GM12878 (cell line): ENCODE measurements around the gene C1RL. TPM values are rescaled to one million over a fixed set of nuclear protein-coding genes. Genes with fewer than 3 reads are reported as not detected.

Source experiments
- ATAC-seq: fragments of 200-7000 bp; cut with Tn5 transposase; 3 replicates; pipeline ENCODE4 v1.9.1; 2020; ENCODE audit warnings: mild to moderate bottlenecking, moderate library complexity
- BruUV-seq: library from RNA; stranded (reverse); fragments of 400-500 nt; replicated peaks from 2 replicates; lab custom pipeline; 2021; lab: Mats Ljungman, UMichigan
- CTCF ChIA-PET: fragments of 300-600 bp; sonication (Branson Sonifier 250); formaldehyde crosslinking; extraction: SDS; loops from one replicate; lab custom pipeline; 2021; ENCODE audit warnings: inconsistent platforms; lab: Yijun Ruan, JAX
- POLR2A ChIA-PET: fragments of 350-600 bp; formaldehyde crosslinking; extraction: SDS; loops from one replicate; lab custom pipeline; 2021; ENCODE audit warnings: inconsistent platforms; lab: Charles Lee
- RAD21 ChIA-PET: fragments of 300-600 bp; sonication (Branson Sonifier 250); formaldehyde crosslinking; loops from one replicate; lab custom pipeline; 2023; ENCODE audit warnings: antibody characterized with exemption; ENCODE audit not compliant: unreplicated experiment; lab: Charles Lee
- SMC1A ChIA-PET: fragments of 300-600 bp; sonication (Branson Sonifier 250); formaldehyde crosslinking; loops from one replicate; lab custom pipeline; 2023; ENCODE audit not compliant: unreplicated experiment, uncharacterized antibody; lab: Charles Lee
- DNase-seq: peaks from one replicate; pipeline ENCODE4 v3.0.0-alpha.2; 2011; ENCODE audit warnings: low read depth, low spot score
- FAIRE-seq: peaks from 3 replicates; lab custom pipeline; 2011; peaks lifted over from hg19 to GRCh38; lab: Jason Lieb, UNC
- H2AFZ ChIP-seq: 2 replicates; pipeline ENCODE4 v1.6.0; 2011; ENCODE audit warnings: low read depth, low read length, control low read depth; ENCODE audit not compliant: control insufficient read depth
- H3K27ac ChIP-seq: 2 replicates; pipeline ENCODE4 v1.5.1; 2011; ENCODE audit warnings: control low read depth; ENCODE audit not compliant: control insufficient read depth, insufficient read depth
- H3K27me3 ChIP-seq, 2 experiments: replicated peaks in 1 of 2; 2 replicates each; pipeline versions ENCODE4 v1.6.0 to v1.6.1; 2011; ENCODE audit warnings: low read length in 1 of 2; ENCODE audit not compliant: control insufficient read depth in 2 of 2, insufficient read depth in 2 of 2
- H3K36me3 ChIP-seq, 2 experiments: 2 replicates each; pipeline ENCODE4 v1.5.1; 2011; ENCODE audit warnings: low read length in 1 of 2; ENCODE audit not compliant: control insufficient read depth in 2 of 2, insufficient read depth in 2 of 2
- H3K4me1 ChIP-seq: 2 replicates; pipeline ENCODE4 v1.6.1; 2011; ENCODE audit warnings: mild to moderate bottlenecking, low read length, moderate library complexity, mixed read lengths; ENCODE audit not compliant: control insufficient read depth, insufficient read depth
- H3K4me2 ChIP-seq: 2 replicates; pipeline ENCODE4 v1.6.0; 2011; ENCODE audit warnings: control low read depth; ENCODE audit not compliant: control insufficient read depth, insufficient read depth
- H3K4me3 ChIP-seq: fragments of 200-600 bp; sonication (generic); 2 replicates; pipeline ENCODE4 v1.5.1; 2016
- H3K79me2 ChIP-seq: 2 replicates; pipeline ENCODE4 v1.6.0; 2011; ENCODE audit warnings: low read length; ENCODE audit not compliant: control insufficient read depth, insufficient read depth
- H3K9ac ChIP-seq: 2 replicates; pipeline ENCODE4 v1.8.0; 2011; ENCODE audit warnings: low read length, control low read depth, mixed read lengths; ENCODE audit not compliant: control insufficient read depth, insufficient read depth
- H3K9me3 ChIP-seq: replicated peaks from 3 replicates; pipeline ENCODE4 v1.5.1; 2011; ENCODE audit warnings: mild to moderate bottlenecking, low read length; ENCODE audit not compliant: control insufficient read depth, insufficient read depth
- H4K20me1 ChIP-seq: 2 replicates; pipeline ENCODE4 v1.6.0; 2011; ENCODE audit not compliant: control insufficient read depth, insufficient read depth
- MTA2 ChIP-seq: fragments of 450-650 bp; IDR thresholded peaks from 2 replicates; pipeline ENCODE4 v1.6.1; 2016; ENCODE audit warnings: low read depth, mild to moderate bottlenecking, moderate library complexity
- REST ChIP-seq: IDR thresholded peaks from 2 replicates; pipeline ENCODE4 v1.6.1; 2012; ENCODE audit warnings: mild to moderate bottlenecking, low read depth, low read length
- SPI1 ChIP-seq: IDR thresholded peaks from 2 replicates; pipeline ENCODE4 v1.6.1; 2011; ENCODE audit warnings: low read depth, mild to moderate bottlenecking, low read length, moderate library complexity, borderline replicate concordance; ENCODE audit not compliant: insufficient read depth
- WGBS: methylation state at CpG from one replicate; pipeline ENCODE4 v1.1.6; 2016; ENCODE audit warnings: low lambda C conversion rate; ENCODE audit not compliant: insufficient replicate concordance, insufficient coverage; ENCODE audit errors: missing lambda C conversion rate; 5-methylcytosine and 5-hydroxymethylcytosine counted together
- in situ Hi-C: fragments of 300-500 bp; cut with MboI; formaldehyde crosslinking; loops from 9 replicates; pipeline ENCODE4 v1.14.3; 2018; ENCODE audit warnings: mixed read lengths
- intact Hi-C: fragments of 100-400 bp; cut with micrococcal nuclease; formaldehyde crosslinking; loops from one replicate; pipeline ENCODE4 v1.14.2; 2022; ENCODE audit not compliant: unreplicated experiment
- polyA plus RNA-seq, 11 experiments: library from polyadenylated mRNA; depleted of rRNA in 4 of 11; unstranded in 6 of 11; stranded (reverse) in 5 of 11; fragments of >200 nt; fragmentation: Nextera tagmentation in 4 of 11; fragmentation: Illumina TruSeq in 1 of 11; extraction: Ambion mirVana in 4 of 11; extraction: Trizol in 1 of 11; gene quantifications; 1 replicate in 1 of 11; 2 replicates in 10 of 11; pipeline versions ENCODE4 v1.2.1 to v1.2.3, GENCODE V29; 2011 to 2016; ENCODE audit warnings: inconsistent platforms in 2 of 11, missing spikeins in 2 of 11, low read depth in 1 of 11
- total RNA-seq, 4 experiments: library from RNA; depleted of rRNA in 3 of 4; stranded (reverse); fragments of >200 nt in 3 of 4; fragmentation: Illumina TruSeq in 1 of 4; extraction: Trizol in 1 of 4; gene quantifications; 2 replicates each; pipeline versions ENCODE4 v1.2.1 to v1.2.3, GENCODE V29; 2013 to 2021

Gene C1RL
- total and polyA plus RNA-seq, 10 of the 15 experiments (the other 5 are each of a cell fraction or from before 2014, with no cell fraction given): 1.3 to 12.8 (median 8.1) TPM

- no peak for TF ChIP-seq REST
- TF ChIP-seq, all 136 proteins: peak for 0
These were observed 8.8 kb downstream of the C1RL start (continued) for GRCh38 chr12:7100239-7100638.

GRCh38 chr12:7099290-7099996, 9.6 kb downstream of the C1RL start:
- H3K4me1 ChIP-seq: no peaks in the 10 kb centered on the region
- in situ Hi-C loops: no loop called here
- ATAC-seq (no peak), DNase-seq (no peak), FAIRE-seq (no peak)
- SMC1A ChIA-PET: interaction anchor here (0.7 kb wide), 1 partner anchor 8 kb away, joined by 4 read pairs; no protein-coding TSS in a partner anchor
- BruUV-seq: no TSS peak
- no peak overlapping the region for H2AFZ ChIP-seq
- no peaks in the 10 kb centered on the region for H3K79me2 ChIP-seq
- H3K27ac ChIP-seq: no peak overlapping the region
- no peak overlapping the region for H3K9ac ChIP-seq
- H3K4me2 ChIP-seq: no peak overlapping the region
- intact Hi-C loops: no loop called here
- WGBS: 53% methylated on average over 9 of the region's 9 CpGs
- RAD21 ChIA-PET: no interaction called here
- CTCF ChIA-PET: interaction anchor here (1.0 to 1.3 kb wide), 3 partner anchors 8 to 14 kb away, joined by 4 to 5 read pairs (median 4); partner anchors contain the start of gene C1RL
- H3K36me3 ChIP-seq: 0 out of 4 replicates have a peak, but pooled peaks cover 0 to 3% of the 10 kb centered on the region in 2 experiments
- no peaks in the 10 kb centered on the region for H3K27me3 ChIP-seq
- POLR2A ChIA-PET: interaction anchor here (0.6 to 1.1 kb wide), 2 partner anchors 9 to 13 kb away, joined by 3 to 10 read pairs; no protein-coding TSS in a partner anchor
- no peak for TF ChIP-seq SPI1
- TF ChIP-seq MTA2: no peak
- H3K4me3 ChIP-seq: no peak overlapping the region
- H3K9me3 ChIP-seq: no peaks in the 10 kb centered on the region
- H4K20me1 ChIP-seq: no peaks in the 10 kb centered on the region
